K562 (cell line): ENCODE data around the gene CHEK2. TPM values are rescaled to one million over a fixed set of nuclear protein-coding genes. Genes with fewer than 3 reads are reported as not detected.

Experiments used
- ATAC-seq: fragments of 200-7000 bp; cut with Tn5 transposase; 3 replicates; pipeline ENCODE4 v1.9.1; 2020; ENCODE audit warnings: moderate library complexity
- BruUV-seq: library from RNA; stranded (reverse); fragments of 400-500 nt; replicated peaks from 2 replicates; lab custom pipeline; 2021; lab: Mats Ljungman, UMichigan
- CTCF ChIA-PET: fragments of 300-600 bp; formaldehyde crosslinking; extraction: SDS; loops from one replicate; lab custom pipeline; 2021; ENCODE audit warnings: low intra/inter-chr PET ratio; lab: Yijun Ruan, JAX
- POLR2A ChIA-PET: fragments of 300-600, 350-650 bp; sonication (Branson Sonifier 250); formaldehyde crosslinking; extraction: SDS; loops from one replicate; lab custom pipeline; 2021; ENCODE audit warnings: antibody characterized with exemption, inconsistent platforms; lab: Yijun Ruan, JAX
- DNase-seq, 4 experiments: peaks; one replicate each; pipeline versions ENCODE4 v3.0.0 to v3.0.0-alpha.2; 2011 to 2018; ENCODE audit warnings: low spot score in 3 of 4, mixed read lengths in 3 of 4; ENCODE audit errors: extremely low read depth in 1 of 4
- FAIRE-seq: peaks from 2 replicates; lab custom pipeline; 2011; peaks lifted over from hg19 to GRCh38; lab: Jason Lieb, UNC
- H2AFZ ChIP-seq: 2 replicates; pipeline ENCODE4 v1.6.0; 2011; ENCODE audit warnings: low read depth, low read length, control low read depth, inconsistent platforms
- H3K27ac ChIP-seq: fragments of 200-600 bp; 3 replicates; pipeline ENCODE4 v1.8.0; 2011; ENCODE audit warnings: low read depth, mild to moderate bottlenecking, control low read depth, inconsistent platforms, low read length, moderate library complexity, mixed read lengths; ENCODE audit errors: extremely low read depth
- H3K27me3 ChIP-seq, 2 experiments: fragments of 300-600 bp in 1 of 2; 2 replicates in 1 of 2; 3 replicates in 1 of 2; pipeline versions ENCODE4 v1.6.0 to v1.8.0; 2011; ENCODE audit warnings: inconsistent platforms in 2 of 2, low read length in 2 of 2, mild to moderate bottlenecking in 1 of 2, mixed read lengths in 1 of 2, moderate library complexity in 1 of 2; ENCODE audit not compliant: control insufficient read depth in 2 of 2, insufficient read depth in 2 of 2
- H3K36me3 ChIP-seq: fragments of 300-600 bp; 3 replicates; pipeline ENCODE4 v1.8.0; 2011; ENCODE audit warnings: mild to moderate bottlenecking, low read length, inconsistent platforms; ENCODE audit not compliant: control insufficient read depth, insufficient read depth
- H3K4me1 ChIP-seq, 2 experiments: fragments of 200-600 bp in 1 of 2; replicated peaks in 1 of 2; 2 replicates in 1 of 2; 3 replicates in 1 of 2; pipeline versions ENCODE4 v1.5.1 to v1.8.0; 2011; ENCODE audit warnings: inconsistent platforms in 2 of 2, low read length in 2 of 2, mild to moderate bottlenecking in 1 of 2, mixed read lengths in 1 of 2, moderate library complexity in 1 of 2; ENCODE audit not compliant: control insufficient read depth in 2 of 2, insufficient read depth in 2 of 2
- H3K4me2 ChIP-seq: 2 replicates; pipeline ENCODE4 v1.6.1; 2011; ENCODE audit warnings: low read length, control low read depth, inconsistent platforms, mixed read lengths; ENCODE audit not compliant: insufficient read depth
- H3K4me3 ChIP-seq: fragments of 200-600 bp; sonication (generic), shearing (Covaris generic); 2 replicates; pipeline ENCODE4 v1.5.1; 2016; ENCODE audit warnings: control low read depth, inconsistent platforms
- H3K79me2 ChIP-seq: fragments of 200-600 bp; 3 replicates; pipeline ENCODE4 v1.8.0; 2011; ENCODE audit warnings: low read length, inconsistent platforms; ENCODE audit not compliant: control insufficient read depth, insufficient read depth
- H3K9ac ChIP-seq, 2 experiments: 2 replicates each; pipeline versions ENCODE4 v1.6.0 to v1.6.1; 2011; ENCODE audit warnings: low read depth in 2 of 2, low read length in 2 of 2, control low read depth in 1 of 2, inconsistent platforms in 1 of 2, mild to moderate bottlenecking in 1 of 2, mixed read lengths in 1 of 2; ENCODE audit not compliant: insufficient read depth in 1 of 2
- H3K9me1 ChIP-seq: one replicate; pipeline ENCODE4 v1.6.0; 2011; ENCODE audit warnings: inconsistent platforms, mild to moderate bottlenecking, low read length, moderate library complexity; ENCODE audit not compliant: control insufficient read depth, insufficient read depth
- H3K9me3 ChIP-seq: replicated peaks from 2 replicates; pipeline ENCODE4 v1.5.1; 2011; ENCODE audit warnings: low read depth, low read length, inconsistent platforms; ENCODE audit not compliant: control insufficient read depth, insufficient read depth
- H4K20me1 ChIP-seq: replicated peaks from 2 replicates; pipeline ENCODE4 v1.6.1; 2011; ENCODE audit warnings: low read length, inconsistent platforms, mixed read lengths; ENCODE audit not compliant: control insufficient read depth, insufficient read depth
- AFF4 ChIP-seq: sonication (generic); formaldehyde crosslinking; IDR thresholded peaks from 2 replicates; pipeline ENCODE4 v1.8.0; 2023; ENCODE audit warnings: mild to moderate bottlenecking, missing genetic modification reagents
- BDP1 ChIP-seq: IDR thresholded peaks from 3 replicates; pipeline ENCODE4 v1.6.1; 2011; ENCODE audit not compliant: insufficient read length, insufficient read depth
- CBX3 ChIP-seq, 2 experiments: IDR thresholded peaks; 1 replicate in 1 of 2; 2 replicates in 1 of 2; pipeline ENCODE4 v1.6.1; 2012; ENCODE audit warnings: inconsistent platforms in 2 of 2, low read length in 2 of 2, borderline replicate concordance in 1 of 2, control low read depth in 1 of 2
- DIDO1 ChIP-seq: fragments of 450-650 bp; IDR thresholded peaks from 2 replicates; pipeline ENCODE4 v1.6.1; 2016; ENCODE audit warnings: low read depth, missing biosample characterization, missing genetic modification characterization
- E2F3 ChIP-seq: fragments of 250-450 bp; sonication (Bioruptor Pico); IDR thresholded peaks from 2 replicates; pipeline ENCODE4 v1.4.0; 2020; ENCODE audit warnings: mild to moderate bottlenecking
- ELF1 ChIP-seq: fragments of 200-800 bp; sonication (Bioruptor generic); IDR thresholded peaks from 2 replicates; pipeline ENCODE4 v1.6.1; 2016; ENCODE audit warnings: missing genetic modification characterization, missing compliant biosample characterization
- ETS1 ChIP-seq: conservative IDR thresholded peaks from 2 replicates; pipeline ENCODE4 v1.6.1; 2011; ENCODE audit warnings: low read depth, mild to moderate bottlenecking, low read length; ENCODE audit not compliant: control insufficient read depth
- HOXB6 ChIP-seq: fragments of 250-450 bp; sonication (Bioruptor Pico); IDR thresholded peaks from 2 replicates; pipeline ENCODE4 v1.5.1; 2022; ENCODE audit warnings: mild to moderate bottlenecking, borderline replicate concordance
- MEF2D ChIP-seq: conservative IDR thresholded peaks from 2 replicates; pipeline ENCODE4 v1.6.1; 2016; ENCODE audit warnings: low read depth, missing genetic modification characterization, missing compliant biosample characterization
- XRCC5 ChIP-seq: fragments of 200-400 bp; formaldehyde crosslinking; IDR thresholded peaks from 2 replicates; pipeline ENCODE4 v1.6.1; 2017; ENCODE audit warnings: low read depth, mild to moderate bottlenecking, low read length
- ZKSCAN8 ChIP-seq: fragments of 200-800 bp; sonication (Bioruptor generic); IDR thresholded peaks from 2 replicates; pipeline ENCODE4 v1.6.1; 2016; ENCODE audit warnings: missing genetic modification characterization, missing compliant biosample characterization
- ZNF134 ChIP-seq: fragments of 250-450 bp; sonication (Bioruptor Pico); conservative IDR thresholded peaks from 2 replicates; pipeline ENCODE4 v1.4.0; 2020
- ZNF140 ChIP-seq: fragments of 250-450 bp; sonication (Bioruptor Pico); IDR thresholded peaks from 2 replicates; pipeline ENCODE4 v1.8.0; 2021; ENCODE audit warnings: moderate library complexity, mild to moderate bottlenecking, inconsistent platforms
- ZNF408 ChIP-seq: fragments of 250-450 bp; sonication (Bioruptor Pico); IDR thresholded peaks from 2 replicates; pipeline ENCODE4 v1.4.0; 2020; ENCODE audit warnings: low read depth, mild to moderate bottlenecking, moderate library complexity
- WGBS: fragments of 100-300 bp; shearing (Covaris generic); methylation state at CpG from one replicate; pipeline ENCODE4 v1.1.6; 2016; ENCODE audit warnings: low coverage, mixed read lengths; ENCODE audit not compliant: insufficient coverage; ENCODE audit errors: missing lambda C conversion rate; 5-methylcytosine and 5-hydroxymethylcytosine counted together
- in situ Hi-C: fragments of 300-500 bp; cut with MboI; formaldehyde crosslinking; loops from 4 replicates; pipeline ENCODE4 v1.15.0; 2018; ENCODE audit warnings: inconsistent platforms, mixed read lengths
- intact Hi-C: fragments of 100-400 bp; cut with micrococcal nuclease; formaldehyde crosslinking; loops from 2 replicates; pipeline ENCODE4 v1.14.2; 2022
- polyA plus RNA-seq, 8 experiments: library from polyadenylated mRNA; depleted of rRNA in 4 of 8; stranded (reverse) in 5 of 8; unstranded in 3 of 8; fragments of >200 nt; fragmentation: Nextera tagmentation in 2 of 8; fragmentation: Illumina TruSeq in 1 of 8; extraction: Ambion mirVana in 2 of 8; extraction: Trizol in 1 of 8; gene quantifications; 2 replicates each; pipeline versions ENCODE4 v1.2.1 to v1.2.3, GENCODE V29; 2011 to 2014; ENCODE audit warnings: inconsistent platforms in 1 of 8, missing spikeins in 1 of 8
- total RNA-seq, 7 experiments: library from RNA; depleted of rRNA in 6 of 7; stranded (reverse); fragments of >200 nt in 6 of 7; fragmentation: Illumina TruSeq in 2 of 7; extraction: Trizol in 2 of 7; gene quantifications; 2 replicates each; pipeline versions ENCODE4 v1.2.1 to v1.2.3, GENCODE V29; 2011 to 2021; ENCODE audit warnings: low replicate concordance in 1 of 7
- TF ChIP-seq, protein P1 (sequence below): sonication (generic); formaldehyde crosslinking; IDR thresholded peaks from 2 replicates; pipeline ENCODE4 v1.8.1; 2023; ENCODE audit warnings: mild to moderate bottlenecking, missing genetic modification reagents, moderate library complexity

Gene CHEK2
- total and polyA plus RNA-seq, 9 of the 15 experiments (the other 6 are each of a cell fraction or from before 2014, with no cell fraction given): 28.7 to 102 (median 58.0) TPM

DNA sequence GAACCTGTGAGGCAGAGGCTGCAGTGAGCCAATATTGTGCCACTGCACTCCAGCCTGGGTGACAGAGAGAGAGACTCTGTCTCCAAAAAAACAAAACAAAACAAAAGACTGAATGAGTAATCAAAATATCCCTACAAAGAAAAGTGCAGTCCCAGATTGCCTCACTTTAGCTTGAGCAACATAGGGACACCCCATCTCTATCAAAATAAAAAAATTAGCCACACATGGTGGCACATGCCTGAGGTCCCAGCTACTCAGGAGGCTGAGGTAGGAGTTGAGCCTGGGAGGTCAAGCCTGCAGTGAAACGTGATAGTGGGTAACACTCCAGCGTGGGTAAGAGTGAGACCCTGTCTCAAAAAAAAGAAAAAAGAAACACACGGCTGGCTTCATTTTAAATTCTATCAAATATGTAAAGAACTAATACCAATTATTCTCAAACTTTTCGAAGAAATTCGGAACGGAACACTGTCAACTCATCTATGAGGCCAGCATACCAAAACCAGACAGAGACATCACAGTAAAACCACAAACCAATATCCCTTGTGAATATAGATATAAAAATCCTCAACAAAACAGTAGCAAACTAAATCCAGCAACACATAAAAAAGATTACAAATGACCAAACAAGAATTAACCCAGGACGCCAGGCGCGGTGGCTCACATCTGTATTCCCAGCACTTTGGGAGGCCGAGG lies 12.9 kb downstream of the CHEK2 start (continued):
- TF ChIP-seq ETS1 (no peak), AFF4 (no peak), XRCC5 (no peak)

DNA sequence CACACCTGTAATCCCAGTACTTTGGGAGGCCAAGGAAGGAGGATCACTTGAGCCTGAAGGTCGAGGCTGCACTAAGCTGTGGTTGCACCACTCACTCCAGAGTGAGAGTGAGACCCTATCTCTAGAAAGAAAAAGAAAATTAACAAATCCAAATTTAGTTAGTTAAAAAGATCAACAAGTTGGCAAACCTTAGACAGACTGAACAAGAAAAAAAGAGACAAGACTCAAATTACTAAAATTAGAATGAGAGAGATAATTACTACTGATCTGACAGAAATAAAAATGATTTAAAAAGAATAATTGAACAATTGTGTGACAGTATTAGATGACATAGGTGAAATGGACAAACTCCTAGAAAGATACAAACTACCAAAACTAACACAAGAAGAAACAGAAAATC lies 13.6 kb downstream of the CHEK2 start:
- H3K4me2 ChIP-seq: no peak overlapping the region
- no peak overlapping the region for H2AFZ ChIP-seq
- no peak overlapping the region for H3K27ac ChIP-seq
- H3K9ac ChIP-seq: no peak overlapping the region
- H4K20me1 ChIP-seq: no peaks in the 10 kb centered on the region
- ChIA-PET CTCF (no interaction called here), POLR2A (no interaction called here)
- intact Hi-C loops (no loop called here), in situ Hi-C loops (no loop called here)
- peaks cover 59% of the 10 kb centered on the region; the same call in 2 of the 3 replicates for H3K36me3 ChIP-seq
- H3K9me1 ChIP-seq: no peaks in the 10 kb centered on the region
- H3K4me1 ChIP-seq: no peaks in the 10 kb centered on the region
- H3K27me3 ChIP-seq: no peaks in the 10 kb centered on the region
- FAIRE-seq: no peak
- no TSS peak for BruUV-seq
- H3K4me3 ChIP-seq: no peak overlapping the region
- no peak for DNase-seq
- H3K9me3 ChIP-seq: no peaks in the 10 kb centered on the region
- H3K79me2 ChIP-seq: no peaks in the 10 kb centered on the region; the same call in 2 of the 3 replicates
- TF ChIP-seq ZNF134 (CRISPR knock-in tag) (no peak), CBX3 (IDR thresholded peaks at IDR 0.05; ENCODE audit: borderline replicate concordance in 1 of 2, low read length in 2 of 2) (no peak), DIDO1 (tag) (no peak), MEF2D (tag) (no peak), ZNF408 (CRISPR knock-in tag) (no peak), E2F3 (CRISPR knock-in tag) (no peak), ZNF140 (CRISPR knock-in tag) (no peak), ELF1 (tag) (no peak), BDP1 (no peak), HOXB6 (CRISPR knock-in tag) (no peak), ZKSCAN8 (CRISPR knock-in tag) (no peak)
- TF ChIP-seq, protein P1, sequence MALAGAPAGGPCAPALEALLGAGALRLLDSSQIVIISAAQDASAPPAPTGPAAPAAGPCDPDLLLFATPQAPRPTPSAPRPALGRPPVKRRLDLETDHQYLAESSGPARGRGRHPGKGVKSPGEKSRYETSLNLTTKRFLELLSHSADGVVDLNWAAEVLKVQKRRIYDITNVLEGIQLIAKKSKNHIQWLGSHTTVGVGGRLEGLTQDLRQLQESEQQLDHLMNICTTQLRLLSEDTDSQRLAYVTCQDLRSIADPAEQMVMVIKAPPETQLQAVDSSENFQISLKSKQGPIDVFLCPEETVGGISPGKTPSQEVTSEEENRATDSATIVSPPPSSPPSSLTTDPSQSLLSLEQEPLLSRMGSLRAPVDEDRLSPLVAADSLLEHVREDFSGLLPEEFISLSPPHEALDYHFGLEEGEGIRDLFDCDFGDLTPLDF (CRISPR knock-in tag): no peak
- ATAC-seq: no peak
- whole genome bisulfite sequencing: 57% methylated on average over 1 of the region's 1 CpG
